Liver (tissue), 9 donors: ENCODE results near the gene AIF1. TPM values are rescaled to one million over a fixed set of nuclear protein-coding genes. Genes with fewer than 3 reads are reported as not detected.

Source experiments
- DNase-seq: peaks from one replicate; pipeline ENCODE4 v3.0.0-alpha.2; 2017; ENCODE audit warnings: low spot score
- H3K27ac ChIP-seq, 2 donors: one replicate each; pipeline ENCODE4 v1.7.0; 2013; ENCODE audit warnings: inconsistent platforms in 2 of 2, low read length in 2 of 2, control low read depth in 1 of 2, low read depth in 1 of 2, mild to moderate bottlenecking in 1 of 2
- H3K27me3 ChIP-seq, 4 donors: one replicate each; pipeline versions ENCODE4 v1.6.1 to v1.7.0; 2013; ENCODE audit warnings: low read length in 3 of 4, inconsistent platforms in 1 of 4, mild to moderate bottlenecking in 1 of 4, moderate library complexity in 1 of 4; ENCODE audit not compliant: control insufficient read depth in 4 of 4, insufficient read depth in 4 of 4
- H3K36me3 ChIP-seq, 4 donors: one replicate each; pipeline versions ENCODE4 v1.6.1 to v1.7.0; 2013; ENCODE audit warnings: low read length in 3 of 4, mild to moderate bottlenecking in 3 of 4, low read depth in 1 of 4, moderate library complexity in 1 of 4; ENCODE audit not compliant: control insufficient read depth in 4 of 4, insufficient read depth in 3 of 4
- H3K4me1 ChIP-seq, 4 donors: one replicate each; pipeline versions ENCODE4 v1.6.1 to v1.7.0; 2013; ENCODE audit warnings: low read length in 3 of 4, mild to moderate bottlenecking in 3 of 4, moderate library complexity in 1 of 4; ENCODE audit not compliant: control insufficient read depth in 4 of 4, insufficient read depth in 4 of 4
- H3K4me3 ChIP-seq, 3 donors: one replicate each; pipeline versions ENCODE4 v1.6.1 to v1.7.0; 2013; ENCODE audit warnings: low read length in 3 of 3, control low read depth in 1 of 3, low read depth in 1 of 3, mild to moderate bottlenecking in 1 of 3
- H3K9ac ChIP-seq, 2 donors: one replicate each; pipeline ENCODE4 v1.7.0; 2013; ENCODE audit warnings: low read length in 2 of 2, mild to moderate bottlenecking in 2 of 2, moderate library complexity in 2 of 2, control low read depth in 1 of 2, low read depth in 1 of 2
- H3K9me3 ChIP-seq, 4 donors: one replicate each; pipeline versions ENCODE4 v1.6.1 to v1.7.0; 2013; ENCODE audit warnings: low read length in 3 of 4; ENCODE audit not compliant: control insufficient read depth in 4 of 4
- EGR1 ChIP-seq, 2 donors: IDR thresholded peaks; 2 replicates each; pipeline ENCODE4 v1.6.1; 2016 to 2018; ENCODE audit warnings: antibody characterized with exemption in 2 of 2, low read depth in 2 of 2
- FOXA2 ChIP-seq: IDR thresholded peaks from 2 replicates; pipeline ENCODE4 v1.6.1; 2016; ENCODE audit warnings: antibody characterized with exemption
- GABPA ChIP-seq, 2 donors: IDR thresholded peaks in 1 of 2; conservative IDR thresholded peaks in 1 of 2; 2 replicates each; pipeline ENCODE4 v1.6.1; 2016; ENCODE audit warnings: antibody characterized with exemption in 2 of 2, mild to moderate bottlenecking in 1 of 2, moderate library complexity in 1 of 2
- HNF4A ChIP-seq, 2 donors: conservative IDR thresholded peaks; 2 replicates each; pipeline ENCODE4 v1.6.1; 2016; ENCODE audit warnings: antibody characterized with exemption in 2 of 2, mild to moderate bottlenecking in 2 of 2
- HNF4G ChIP-seq: IDR thresholded peaks from 2 replicates; pipeline ENCODE4 v1.6.1; 2016; ENCODE audit warnings: antibody characterized with exemption
- RXRA ChIP-seq, 2 donors: IDR thresholded peaks; 2 replicates each; pipeline ENCODE4 v1.6.1; 2017 to 2018; ENCODE audit warnings: antibody characterized with exemption in 2 of 2, mild to moderate bottlenecking in 1 of 2
- SP1 ChIP-seq: IDR thresholded peaks from 2 replicates; pipeline ENCODE4 v1.6.1; 2018; ENCODE audit warnings: antibody characterized with exemption, mild to moderate bottlenecking
- TAF1 ChIP-seq: conservative IDR thresholded peaks from 2 replicates; pipeline ENCODE4 v1.6.1; 2016; ENCODE audit warnings: antibody characterized with exemption, mild to moderate bottlenecking
- WGBS: extraction: QIAGEN DNeasy Blood & Tissue Kit; methylation state at CpG from one replicate; pipeline ENCODE4 v1.1.7; 2013; 5-methylcytosine and 5-hydroxymethylcytosine counted together
- polyA plus RNA-seq, 2 donors: library from polyadenylated mRNA; stranded (reverse) in 1 of 2; unstranded in 1 of 2; fragments of 200-250 nt in 1 of 2; fragments of >200 nt in 1 of 2; fragmentation: Nextera tagmentation in 1 of 2; extraction: Ambion mirVana in 1 of 2; gene quantifications; one replicate each; pipeline versions ENCODE4 v1.2.1 to v1.2.3, GENCODE V29; 2013 to 2015
- total RNA-seq, 2 donors: library from RNA; depleted of rRNA; stranded (reverse); fragments of >200 nt; gene quantifications; one replicate each; pipeline ENCODE4 v1.2.3, GENCODE V29; 2014
- TF ChIP-seq, protein P1 (sequence below): IDR thresholded peaks from 2 replicates; pipeline ENCODE4 v1.6.1; 2016; ENCODE audit warnings: antibody characterized with exemption
- TF ChIP-seq, protein P2 (sequence below): IDR thresholded peaks from 2 replicates; pipeline ENCODE4 v1.6.1; 2016; ENCODE audit warnings: antibody characterized with exemption
- TF ChIP-seq, protein P3 (sequence below): fragments of 150-350 bp; IDR thresholded peaks from 2 replicates; pipeline ENCODE4 v1.5.1; 2017; ENCODE audit warnings: improper control_type of control experiment, low read depth, low read length; ENCODE audit not compliant: missing input control
- TF ChIP-seq, protein P4 (sequence below): IDR thresholded peaks from 2 replicates; pipeline ENCODE4 v1.6.1; 2016; ENCODE audit warnings: antibody characterized with exemption
- donor health status: healthy.
- donor health status: healthy.
- donor health status: healthy.
- donor health status: healthy.
- donor health status: healthy.

The AIF1 gene
- total and polyA plus RNA-seq, 4 donors, result 12.2 to 46.8 (median 26.7) TPM

DNA sequence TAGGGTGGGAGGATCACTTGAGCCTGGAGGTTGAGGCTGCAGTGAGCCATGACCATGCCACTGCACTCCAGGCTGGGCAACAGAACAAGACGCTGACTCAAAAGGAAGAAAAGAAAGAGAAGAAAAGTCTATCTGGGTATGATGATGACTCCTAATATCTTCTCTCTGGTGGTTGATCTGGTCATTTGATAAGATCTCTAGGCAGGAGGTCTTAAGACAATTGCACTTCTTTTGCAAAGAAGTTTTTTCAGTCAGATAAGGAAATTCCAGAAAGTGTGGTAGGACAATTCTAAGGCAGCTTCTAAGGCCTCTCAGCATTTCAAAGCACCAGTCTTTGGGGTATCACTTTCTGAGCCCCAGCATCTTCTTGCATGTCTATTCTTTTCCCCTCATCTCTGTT is 7.7 kb upstream of the AIF1 start:
- H3K27ac ChIP-seq, result no peak overlapping the region
- H3K36me3 ChIP-seq, result no peaks in the 10 kb centered on the region
- H3K4me3 ChIP-seq, result no peak overlapping the region
- no peaks in the 10 kb centered on the region for H3K9me3 ChIP-seq
- no peaks in the 10 kb centered on the region for H3K27me3 ChIP-seq
- no peak for DNase-seq
- H3K4me1 ChIP-seq, result no peaks in the 10 kb centered on the region
- no peak overlapping the region for H3K9ac ChIP-seq
- TF ChIP-seq TAF1, result no peak
- TF ChIP-seq, protein P1, sequence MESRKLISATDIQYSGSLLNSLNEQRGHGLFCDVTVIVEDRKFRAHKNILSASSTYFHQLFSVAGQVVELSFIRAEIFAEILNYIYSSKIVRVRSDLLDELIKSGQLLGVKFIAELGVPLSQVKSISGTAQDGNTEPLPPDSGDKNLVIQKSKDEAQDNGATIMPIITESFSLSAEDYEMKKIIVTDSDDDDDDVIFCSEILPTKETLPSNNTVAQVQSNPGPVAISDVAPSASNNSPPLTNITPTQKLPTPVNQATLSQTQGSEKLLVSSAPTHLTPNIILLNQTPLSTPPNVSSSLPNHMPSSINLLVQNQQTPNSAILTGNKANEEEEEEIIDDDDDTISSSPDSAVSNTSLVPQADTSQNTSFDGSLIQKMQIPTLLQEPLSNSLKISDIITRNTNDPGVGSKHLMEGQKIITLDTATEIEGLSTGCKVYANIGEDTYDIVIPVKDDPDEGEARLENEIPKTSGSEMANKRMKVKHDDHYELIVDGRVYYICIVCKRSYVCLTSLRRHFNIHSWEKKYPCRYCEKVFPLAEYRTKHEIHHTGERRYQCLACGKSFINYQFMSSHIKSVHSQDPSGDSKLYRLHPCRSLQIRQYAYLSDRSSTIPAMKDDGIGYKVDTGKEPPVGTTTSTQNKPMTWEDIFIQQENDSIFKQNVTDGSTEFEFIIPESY, result no peak
- TF ChIP-seq HNF4A (conservative IDR thresholded peaks at IDR 0.05), result no peak
- TF ChIP-seq FOXA2, result no peak
- TF ChIP-seq HNF4G, result no peak
- TF ChIP-seq, protein P2, sequence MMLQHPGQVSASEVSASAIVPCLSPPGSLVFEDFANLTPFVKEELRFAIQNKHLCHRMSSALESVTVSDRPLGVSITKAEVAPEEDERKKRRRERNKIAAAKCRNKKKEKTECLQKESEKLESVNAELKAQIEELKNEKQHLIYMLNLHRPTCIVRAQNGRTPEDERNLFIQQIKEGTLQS, result no peak
- TF ChIP-seq SP1, result no peak
- TF ChIP-seq GABPA (IDR thresholded peaks at IDR 0.05 in 1 of 2, conservative IDR thresholded peaks at IDR 0.05 in 1 of 2), result no peak
- TF ChIP-seq, protein P3, sequence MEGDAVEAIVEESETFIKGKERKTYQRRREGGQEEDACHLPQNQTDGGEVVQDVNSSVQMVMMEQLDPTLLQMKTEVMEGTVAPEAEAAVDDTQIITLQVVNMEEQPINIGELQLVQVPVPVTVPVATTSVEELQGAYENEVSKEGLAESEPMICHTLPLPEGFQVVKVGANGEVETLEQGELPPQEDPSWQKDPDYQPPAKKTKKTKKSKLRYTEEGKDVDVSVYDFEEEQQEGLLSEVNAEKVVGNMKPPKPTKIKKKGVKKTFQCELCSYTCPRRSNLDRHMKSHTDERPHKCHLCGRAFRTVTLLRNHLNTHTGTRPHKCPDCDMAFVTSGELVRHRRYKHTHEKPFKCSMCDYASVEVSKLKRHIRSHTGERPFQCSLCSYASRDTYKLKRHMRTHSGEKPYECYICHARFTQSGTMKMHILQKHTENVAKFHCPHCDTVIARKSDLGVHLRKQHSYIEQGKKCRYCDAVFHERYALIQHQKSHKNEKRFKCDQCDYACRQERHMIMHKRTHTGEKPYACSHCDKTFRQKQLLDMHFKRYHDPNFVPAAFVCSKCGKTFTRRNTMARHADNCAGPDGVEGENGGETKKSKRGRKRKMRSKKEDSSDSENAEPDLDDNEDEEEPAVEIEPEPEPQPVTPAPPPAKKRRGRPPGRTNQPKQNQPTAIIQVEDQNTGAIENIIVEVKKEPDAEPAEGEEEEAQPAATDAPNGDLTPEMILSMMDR, result no peak
- 82% methylated on average over 1 of the region's 1 CpG for WGBS

DNA sequence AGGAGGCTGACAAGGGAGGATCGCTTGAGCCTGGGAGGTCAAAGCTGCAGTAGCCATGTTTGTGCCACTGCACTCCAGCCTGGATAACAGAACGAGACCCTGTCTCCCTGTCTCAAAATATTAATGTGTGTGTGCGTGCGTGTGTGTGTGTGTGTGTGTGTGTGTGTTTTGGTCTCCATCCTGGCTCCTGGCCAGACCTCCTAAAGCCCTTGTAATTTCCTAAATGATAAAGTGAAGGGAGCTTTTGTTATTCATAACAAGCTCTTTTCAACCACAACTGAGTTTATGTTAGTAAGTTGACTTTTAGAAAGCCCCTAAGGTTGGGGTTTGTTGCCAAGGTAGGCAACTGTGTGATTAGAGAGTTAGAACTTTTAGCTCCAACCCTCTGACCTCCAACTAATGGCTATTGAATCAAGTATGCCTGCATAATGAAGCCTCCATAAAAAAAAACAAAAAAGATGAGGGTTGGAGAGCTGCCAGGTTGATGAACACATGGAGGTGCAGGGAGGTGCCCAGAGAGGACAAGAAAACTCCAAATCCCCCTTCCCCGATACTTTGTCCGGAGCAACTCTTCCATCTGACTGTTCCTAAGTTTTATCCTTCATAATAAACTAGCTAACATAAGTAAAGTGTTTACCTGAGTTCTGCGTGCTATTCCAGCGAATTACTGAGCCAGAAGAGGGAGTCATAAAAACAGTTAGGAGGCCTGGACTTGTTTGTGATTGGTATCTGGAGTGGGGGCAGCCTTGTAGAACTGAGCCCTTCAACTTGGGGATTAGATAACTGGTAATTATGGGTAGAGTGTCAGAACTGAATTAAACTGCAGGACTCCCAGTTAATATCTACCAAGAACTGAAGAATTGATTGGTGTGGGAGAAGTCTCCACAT is 5.3 kb upstream of the AIF1 start:
- 78% methylated on average over 8 of the region's 8 CpGs for WGBS
- Histone ChIP-seq H3K36me3 (no peaks in the 10 kb centered on the region), H3K27ac (no peak overlapping the region), H3K9me3 (no peaks in the 10 kb centered on the region), H3K4me1 (peaks cover 0 to 8% (median 8%) of the 10 kb centered on the region in 4 donors), H3K4me3 (no peak overlapping the region), H3K27me3 (no peaks in the 10 kb centered on the region), H3K9ac (no peak overlapping the region)
- no peak for DNase-seq
- no peak for TF ChIP-seq HNF4G
- TF ChIP-seq, protein P4, sequence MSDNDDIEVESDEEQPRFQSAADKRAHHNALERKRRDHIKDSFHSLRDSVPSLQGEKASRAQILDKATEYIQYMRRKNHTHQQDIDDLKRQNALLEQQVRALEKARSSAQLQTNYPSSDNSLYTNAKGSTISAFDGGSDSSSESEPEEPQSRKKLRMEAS, result no peak
- no peak for TF ChIP-seq RXRA (IDR thresholded peaks at IDR 0.05)
- TF ChIP-seq TAF1, result no peak
- TF ChIP-seq SP1, result no peak
- TF ChIP-seq, protein P2, result no peak
- TF ChIP-seq EGR1 (IDR thresholded peaks at IDR 0.05; ENCODE audit: low read depth in 2 of 2), result no peak
